Ovary (tissue), 9 donors: ENCODE measurements around the gene ADCK1. TPM values are rescaled to one million over a fixed set of nuclear protein-coding genes. Genes with fewer than 3 reads are reported as not detected.
"Not testable (repeated sequence)": the region's sequence is repeated elsewhere in the genome, so short reads cannot be mapped to it uniquely, and the experiment has no call there.

Experiments used
- DNase-seq, 5 donors: peaks; one replicate each; pipeline ENCODE4 v3.0.0-alpha.2; 2019 to 2020
- H3K27ac ChIP-seq, 2 donors: fragments of 200-600 bp; one replicate each; pipeline versions ENCODE4 v1.5.1 to v1.8.0; 2019 to 2022
- H3K27me3 ChIP-seq: fragments of 200-600 bp; one replicate; pipeline ENCODE4 v1.8.0; 2022
- H3K36me3 ChIP-seq: fragments of 200-600 bp; sonication (generic); one replicate; pipeline ENCODE4 v1.5.1; 2019
- H3K4me1 ChIP-seq: one replicate; pipeline ENCODE4 v1.8.1; 2013; ENCODE audit warnings: mild to moderate bottlenecking, moderate library complexity; ENCODE audit not compliant: insufficient read depth
- H3K4me3 ChIP-seq: fragments of 200-600 bp; sonication (generic); one replicate; pipeline ENCODE4 v1.5.1; 2017
- H3K9me3 ChIP-seq, 2 donors: fragments of 200-600 bp in 1 of 2; sonication (generic) in 1 of 2; one replicate each; pipeline versions ENCODE4 v1.5.1 to v1.8.1; 2013 to 2019; ENCODE audit warnings: mild to moderate bottlenecking in 1 of 2, moderate library complexity in 1 of 2
- CTCF ChIP-seq, 3 donors: fragments of 450-650 bp in 2 of 3; fragments of 200-600 bp in 1 of 3; IDR thresholded peaks; one replicate each; pipeline versions ENCODE4 v1.5.1 to v1.8.0; 2016 to 2022; ENCODE audit warnings: antibody characterized with exemption in 3 of 3, mild to moderate bottlenecking in 1 of 3
- EP300 ChIP-seq: sonication (generic); formaldehyde crosslinking; IDR thresholded peaks from one replicate; pipeline ENCODE4 v1.6.1; 2017; ENCODE audit warnings: antibody characterized with exemption
- POLR2A ChIP-seq: fragments of 450-650 bp; IDR thresholded peaks from one replicate; pipeline ENCODE4 v1.6.1; 2017; ENCODE audit warnings: antibody characterized with exemption, mild to moderate bottlenecking, moderate library complexity
- WGBS, 3 donors: extraction: QIAGEN DNeasy Blood & Tissue Kit in 1 of 3; methylation state at CpG; one replicate each; pipeline versions ENCODE4 v1.1.5 to v1.1.7; 2013 to 2017; 5-methylcytosine and 5-hydroxymethylcytosine counted together
- intact Hi-C, 4 donors: fragments of 100-400 bp; cut with DNase I; formaldehyde crosslinking; loops; one replicate each; pipeline versions ENCODE4 v1.11.0 to v1.15.1; 2022 to 2023
- polyA plus RNA-seq, 2 donors: library from polyadenylated mRNA; stranded (reverse); fragments of 200-250 nt in 1 of 2; fragments of 350-450 nt in 1 of 2; fragmentation: Illumina TruSeq in 1 of 2; extraction: RNeasy Lipid Tissue Mini Kit (QIAGEN cat#74804) in 1 of 2; gene quantifications; one replicate each; pipeline ENCODE4 v1.2.3, GENCODE V29; 2013 to 2014
- total RNA-seq, 7 donors: library from RNA; depleted of rRNA in 2 of 7; stranded (reverse); fragments of >200 nt in 2 of 7; fragmentation: NEBNext Ultra II Directional in 3 of 7; extraction: Animal tissue kit (Norgen Biotek cat#: 25700) in 3 of 7; gene quantifications; one replicate each; pipeline versions ENCODE4 v1.1.0 to v1.2.4, GENCODE V29; 2016 to 2023
- donor health status: DM: no; HTN: no; CAD: no; lungs with moderate emphysema.
- donor health status: DM: no; HTN: no; CAD: no.
- donor health status: Bipolar disorder and iron deficiency.
- donor health status: DM: yes; HTN: yes; CAD: no.
- donor health status: DM: no; HTN: no; CAD: no.
- donor health status: DM: yes; HTN: yes; CAD: no.

The ADCK1 gene
- total and polyA plus RNA-seq, 9 donors: 1.7 to 7.9 (median 6.8) TPM

- Histone ChIP-seq H3K4me1 (peaks cover 2% of the 10 kb centered on the region), H3K4me3 (no peak overlapping the region), H3K27me3 (no peaks in the 10 kb centered on the region), H3K36me3 (no peaks in the 10 kb centered on the region), H3K9me3 (no peaks in the 10 kb centered on the region), H3K27ac (no peak overlapping the region)
- TF ChIP-seq CTCF (IDR thresholded peaks at IDR 0.05) (no peak), EP300 (no peak), POLR2A (no peak)
- WGBS, 3 donors: 87 to 92% (median 89%) methylated on average over 7 of the region's 7 CpGs
- intact Hi-C loops: no loop called here
- no peak for DNase-seq
Observed at GRCh38 chr14:77883131-77883846, 83.4 kb downstream of the ADCK1 start.

GRCh38 chr14:77883847-77884238 is 83.9 kb downstream of the ADCK1 start:
- no peaks in the 10 kb centered on the region for H3K9me3 ChIP-seq
- H3K36me3 ChIP-seq: no peaks in the 10 kb centered on the region
- H3K4me3 ChIP-seq: no peak overlapping the region
- H3K27ac ChIP-seq: no peak overlapping the region
- 91 to 100% (median 95%) methylated on average over 2 of the region's 2 CpGs for WGBS, 3 donors
- H3K4me1 ChIP-seq: peaks cover 2% of the 10 kb centered on the region
- TF ChIP-seq POLR2A (no peak), EP300 (no peak), CTCF (IDR thresholded peaks at IDR 0.05) (no peak)
- DNase-seq: no peak
- no peaks in the 10 kb centered on the region for H3K27me3 ChIP-seq
- intact Hi-C loops: no loop called here

GRCh38 chr14:77885367-77885766 is 85.5 kb downstream of the ADCK1 start:
- 90 to 93% (median 92%) methylated on average over 3 of the region's 3 CpGs for WGBS, 3 donors
- Histone ChIP-seq H3K4me1 (no peaks in the 10 kb centered on the region), H3K9me3 (no peaks in the 10 kb centered on the region), H3K27me3 (no peaks in the 10 kb centered on the region), H3K36me3 (no peaks in the 10 kb centered on the region), H3K27ac (no peak overlapping the region), H3K4me3 (no peak overlapping the region)
- TF ChIP-seq EP300 (no peak), POLR2A (no peak), CTCF (IDR thresholded peaks at IDR 0.05) (no peak)
- no peak for DNase-seq
- intact Hi-C loops: no loop called here

GRCh38 chr14:77886010-77886409 is 86.1 kb downstream of the ADCK1 start:
- DNase-seq: no peak
- Histone ChIP-seq H3K36me3 (no peaks in the 10 kb centered on the region), H3K27me3 (no peaks in the 10 kb centered on the region), H3K27ac (no peak overlapping the region), H3K9me3 (no peaks in the 10 kb centered on the region), H3K4me3 (no peak overlapping the region), H3K4me1 (no peaks in the 10 kb centered on the region)
- WGBS, 3 donors: 85 to 99% (median 89%) methylated on average over 3 of the region's 3 CpGs
- intact Hi-C loops: no loop called here
- no peak for TF ChIP-seq CTCF (IDR thresholded peaks at IDR 0.05)
- no peak for TF ChIP-seq POLR2A
- TF ChIP-seq EP300: no peak

- H3K36me3 ChIP-seq, DNase-seq, H3K27me3 ChIP-seq, H3K4me3 ChIP-seq, H3K9me3 ChIP-seq, H3K27ac ChIP-seq, intact Hi-C loops, H3K4me1 ChIP-seq: not testable (repeated sequence)
- 95 to 98% (median 97%) methylated on average over 3 of the region's 3 CpGs for WGBS, 3 donors
Observed at GRCh38 chr14:77888903-77889302, 89.0 kb downstream of the ADCK1 start.
